Spleen (tissue), 11 donors: ENCODE data around the gene TMEM205. TPM values are rescaled to one million over a fixed set of nuclear protein-coding genes. Genes with fewer than 3 reads are reported as not detected.

ENCODE experiments used
- DNase-seq: peaks from one replicate; pipeline ENCODE4 v3.0.0-alpha.2; 2020
- H3K27ac ChIP-seq, 8 donors: fragments of 200-600 bp; sonication (generic) in 7 of 8; 1 replicate in 4 of 8; 2 replicates in 4 of 8; pipeline versions ENCODE4 v1.5.0 to v1.8.0; 2016 to 2021; ENCODE audit warnings: inconsistent platforms in 4 of 8, mild to moderate bottlenecking in 4 of 8, moderate library complexity in 1 of 8
- H3K27me3 ChIP-seq, 7 donors: fragments of 200-600 bp; sonication (generic) in 6 of 7; replicated peaks in 1 of 7; 1 replicate in 4 of 7; 2 replicates in 3 of 7; pipeline versions ENCODE4 v1.5.0 to v1.8.0; 2016 to 2021; ENCODE audit warnings: inconsistent platforms in 3 of 7, mild to moderate bottlenecking in 1 of 7
- H3K36me3 ChIP-seq, 6 donors: fragments of 200-600 bp; sonication (generic) in 5 of 6; 1 replicate in 4 of 6; 2 replicates in 2 of 6; pipeline versions ENCODE4 v1.5.0 to v1.8.0; 2016 to 2021; ENCODE audit warnings: inconsistent platforms in 2 of 6
- H3K4me1 ChIP-seq, 6 donors: fragments of 200-600 bp; sonication (generic) in 5 of 6; 1 replicate in 3 of 6; 2 replicates in 3 of 6; pipeline versions ENCODE4 v1.5.0 to v1.8.0; 2016 to 2021; ENCODE audit warnings: inconsistent platforms in 3 of 6
- H3K4me3 ChIP-seq, 8 donors: fragments of 200-600 bp; sonication (generic) in 7 of 8; 1 replicate in 4 of 8; 2 replicates in 4 of 8; pipeline versions ENCODE4 v1.5.0 to v1.8.0; 2016 to 2021; ENCODE audit warnings: inconsistent platforms in 4 of 8, mild to moderate bottlenecking in 4 of 8, moderate library complexity in 2 of 8
- H3K9me3 ChIP-seq, 8 donors: fragments of 200-600 bp; sonication (generic) in 7 of 8; 1 replicate in 4 of 8; 2 replicates in 4 of 8; pipeline versions ENCODE4 v1.5.0 to v1.8.0; 2016 to 2021; ENCODE audit warnings: inconsistent platforms in 4 of 8
- POLR2A ChIP-seq, 3 donors: fragments of 450-650 bp; IDR thresholded peaks; one replicate each; pipeline ENCODE4 v1.5.1; 2017; ENCODE audit warnings: antibody characterized with exemption in 3 of 3, mild to moderate bottlenecking in 1 of 3
- POLR2AphosphoS5 ChIP-seq, 3 donors: sonication (generic); formaldehyde crosslinking; IDR thresholded peaks; one replicate each; pipeline ENCODE4 v1.5.1; 2017; ENCODE audit warnings: antibody characterized with exemption in 3 of 3
- WGBS, 5 donors: extraction: QIAGEN DNeasy Blood & Tissue Kit in 3 of 5; methylation state at CpG; one replicate each; pipeline versions ENCODE4 v1.1.5 to v1.1.7; 2013 to 2018; 5-methylcytosine and 5-hydroxymethylcytosine counted together
- intact Hi-C: fragments of 100-400 bp; cut with DNase I; formaldehyde crosslinking; loops from one replicate; pipeline ENCODE4 v1.15.0; 2023; ENCODE audit warnings: low total_unique reads
- polyA plus RNA-seq, 3 donors: library from polyadenylated mRNA; stranded (reverse); fragments of 200-250 nt; gene quantifications; one replicate each; pipeline ENCODE4 v1.2.1, GENCODE V29; 2013
- total RNA-seq, 7 donors: library from RNA; depleted of rRNA in 3 of 7; stranded (reverse); fragments of >200 nt in 3 of 7; fragmentation: NEBNext Ultra II Directional in 4 of 7; extraction: Animal tissue kit (Norgen Biotek cat#: 25700) in 4 of 7; gene quantifications; one replicate each; pipeline versions ENCODE4 v1.1.0 to v1.2.1, GENCODE V29; 2016 to 2021
- TF ChIP-seq, protein P1 (sequence below), 11 experiments: fragments of 200-600 bp in 7 of 11; fragments of 450-650 bp in 4 of 11; sonication (generic) in 4 of 11; IDR thresholded peaks in 8 of 11; conservative IDR thresholded peaks in 3 of 11; 1 replicate in 7 of 11; 2 replicates in 4 of 11; pipeline versions ENCODE4 v1.4.0 to v1.8.0; 2016 to 2021; ENCODE audit warnings: antibody characterized with exemption in 11 of 11, inconsistent platforms in 4 of 11, mild to moderate bottlenecking in 1 of 11
- donor health status: healthy with polysubstance abuse.
- donor health status: DM: no; HTN: no; CAD: no; lungs with moderate emphysema.
- donor health status: DM: no; HTN: no; CAD: no.
- donor health status: Bipolar disorder and iron deficiency.
- donor health status: healthy.
- donor health status: DM: no; HTN: no; CAD: no.
- donor health status: DM: yes; HTN: yes; CAD: no.

The TMEM205 gene
- total and polyA plus RNA-seq, 10 donors: 44.1 to 143 (median 69.6) TPM

DNA sequence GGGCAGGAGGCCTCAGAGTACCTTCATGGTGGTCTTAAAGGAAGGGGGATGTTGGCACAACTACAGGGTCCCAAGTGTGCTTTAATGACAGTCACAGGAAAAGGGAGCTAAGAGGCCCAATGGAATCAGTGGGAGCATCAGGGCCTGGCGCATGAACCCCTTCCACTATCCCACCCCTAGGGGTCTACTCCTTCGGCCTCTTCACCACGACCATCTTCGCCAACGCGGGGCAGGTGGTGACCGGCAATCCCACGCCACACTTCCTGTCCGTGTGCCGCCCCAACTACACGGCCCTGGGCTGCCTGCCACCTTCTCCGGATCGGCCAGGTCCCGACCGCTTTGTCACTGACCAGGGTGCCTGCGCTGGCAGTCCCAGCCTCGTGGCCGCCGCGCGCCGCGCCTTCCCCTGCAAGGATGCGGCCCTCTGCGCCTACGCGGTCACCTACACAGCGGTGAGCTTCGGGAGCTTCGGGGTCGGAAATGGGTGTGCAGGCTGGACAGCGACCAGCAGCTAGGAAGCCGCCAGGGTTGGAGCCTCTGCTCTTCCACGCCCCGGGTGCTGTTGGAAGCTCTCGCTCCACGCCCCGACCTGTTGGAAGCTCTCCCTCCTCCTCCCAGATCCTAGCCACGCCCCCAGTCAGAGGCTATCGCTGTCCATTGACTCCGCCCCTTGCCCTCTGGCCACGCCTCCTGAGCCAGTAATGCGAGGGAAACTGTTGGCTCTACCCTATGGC is 15.1 kb upstream of the TMEM205 start:
- intact Hi-C loops: no loop called here
- Histone ChIP-seq H3K4me1 (peaks cover 0 to 36% (median 6%) of the 10 kb centered on the region in 6 donors), H3K27me3 (no peaks in the 10 kb centered on the region), H3K36me3 (peaks cover 0 to 83% (median 19%) of the 10 kb centered on the region in 6 donors), H3K4me3 (peak overlapping the region in 1 of 8 donors; percentile 4), H3K27ac (peak overlapping the region in 1 of 8 donors; percentile 46), H3K9me3 (no peaks in the 10 kb centered on the region)
- DNase-seq: no peak
- WGBS, 5 donors: 66 to 87% (median 82%) methylated on average over 35 to 43 of the region's 43 CpGs
- peak in 1 of 3 donors; percentile 44 for TF ChIP-seq POLR2AphosphoS5 (IDR thresholded peaks at IDR 0.05)
- TF ChIP-seq, protein P1, sequence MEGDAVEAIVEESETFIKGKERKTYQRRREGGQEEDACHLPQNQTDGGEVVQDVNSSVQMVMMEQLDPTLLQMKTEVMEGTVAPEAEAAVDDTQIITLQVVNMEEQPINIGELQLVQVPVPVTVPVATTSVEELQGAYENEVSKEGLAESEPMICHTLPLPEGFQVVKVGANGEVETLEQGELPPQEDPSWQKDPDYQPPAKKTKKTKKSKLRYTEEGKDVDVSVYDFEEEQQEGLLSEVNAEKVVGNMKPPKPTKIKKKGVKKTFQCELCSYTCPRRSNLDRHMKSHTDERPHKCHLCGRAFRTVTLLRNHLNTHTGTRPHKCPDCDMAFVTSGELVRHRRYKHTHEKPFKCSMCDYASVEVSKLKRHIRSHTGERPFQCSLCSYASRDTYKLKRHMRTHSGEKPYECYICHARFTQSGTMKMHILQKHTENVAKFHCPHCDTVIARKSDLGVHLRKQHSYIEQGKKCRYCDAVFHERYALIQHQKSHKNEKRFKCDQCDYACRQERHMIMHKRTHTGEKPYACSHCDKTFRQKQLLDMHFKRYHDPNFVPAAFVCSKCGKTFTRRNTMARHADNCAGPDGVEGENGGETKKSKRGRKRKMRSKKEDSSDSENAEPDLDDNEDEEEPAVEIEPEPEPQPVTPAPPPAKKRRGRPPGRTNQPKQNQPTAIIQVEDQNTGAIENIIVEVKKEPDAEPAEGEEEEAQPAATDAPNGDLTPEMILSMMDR (IDR thresholded peaks at IDR 0.05 in 8 of 11, conservative IDR thresholded peaks at IDR 0.05 in 3 of 11): no peak

DNA sequence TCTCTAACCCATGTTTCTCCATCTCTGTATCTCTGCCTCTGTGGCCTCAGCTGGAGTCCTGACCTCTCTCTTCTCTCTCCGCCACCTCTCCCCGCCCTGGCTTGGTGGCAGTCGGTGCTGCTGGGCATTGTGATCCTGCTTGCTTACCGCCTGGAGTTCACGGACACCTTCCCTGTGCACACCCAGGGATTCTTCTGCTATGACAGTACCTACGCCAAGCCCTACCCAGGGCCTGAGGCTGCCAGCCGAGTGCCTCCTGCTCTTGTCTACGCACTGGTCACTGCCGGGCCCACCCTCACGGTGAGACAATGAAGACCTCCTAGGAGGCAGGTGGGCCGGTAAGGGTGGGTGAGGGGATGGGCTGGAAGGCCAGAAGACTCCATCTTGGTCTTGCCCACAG is 13.4 kb upstream of the TMEM205 start:
- H3K27ac ChIP-seq: no peak overlapping the region
- WGBS, 5 donors: 90 to 96% (median 93%) methylated on average over 10 to 11 of the region's 11 CpGs
- no peak overlapping the region for H3K4me3 ChIP-seq
- H3K27me3 ChIP-seq: peaks cover 0 to 9% (median 0%) of the 10 kb centered on the region in 7 donors
- H3K4me1 ChIP-seq: peaks cover 0 to 54% (median 19%) of the 10 kb centered on the region in 6 donors
- intact Hi-C loops: no loop called here
- H3K36me3 ChIP-seq: peaks cover 0 to 66% (median 13%) of the 10 kb centered on the region in 6 donors
- H3K9me3 ChIP-seq: no peaks in the 10 kb centered on the region
- no peak for DNase-seq
- TF ChIP-seq POLR2AphosphoS5 (IDR thresholded peaks at IDR 0.05) (peak in 1 of 3 donors; percentile 31), POLR2A (IDR thresholded peaks at IDR 0.05) (no peak)
- TF ChIP-seq, protein P1 (IDR thresholded peaks at IDR 0.05 in 8 of 11, conservative IDR thresholded peaks at IDR 0.05 in 3 of 11): no peak

- 74 to 84% (median 83%) methylated on average over 10 to 11 of the region's 11 CpGs for WGBS, 5 donors
- no peak for DNase-seq
- Histone ChIP-seq H3K9me3 (no peaks in the 10 kb centered on the region), H3K27me3 (peaks cover 0 to 9% (median 0%) of the 10 kb centered on the region in 7 donors), H3K36me3 (peaks cover 0 to 47% (median 3%) of the 10 kb centered on the region in 6 donors), H3K4me1 (peaks cover 0 to 48% (median 17%) of the 10 kb centered on the region in 6 donors), H3K27ac (no peak overlapping the region), H3K4me3 (no peak overlapping the region)
- TF ChIP-seq POLR2AphosphoS5 (IDR thresholded peaks at IDR 0.05): peak in 1 of 3 donors; percentile 24
- TF ChIP-seq, protein P1 (IDR thresholded peaks at IDR 0.05 in 8 of 11, conservative IDR thresholded peaks at IDR 0.05 in 3 of 11): no peak
- no peak for TF ChIP-seq POLR2A (IDR thresholded peaks at IDR 0.05)
- intact Hi-C loops: no loop called here
Measured at GRCh38 chr19:11356676-11357550, 10.8 kb upstream of the TMEM205 start.
